Upper lobe of left lung (tissue), 4 donors: ENCODE data around the gene GDI1.

Experiments
- CTCF ChIP-seq, 6 experiments: fragments of 450-650 bp in 4 of 6; fragments of 200-600 bp in 2 of 6; sonication (generic) in 2 of 6; IDR thresholded peaks; one replicate each; pipeline ENCODE4 v1.5.1; 2016 to 2019; ENCODE audit warnings: antibody characterized with exemption in 6 of 6
- EP300 ChIP-seq, 4 donors: sonication (generic); formaldehyde crosslinking; IDR thresholded peaks; one replicate each; pipeline ENCODE4 v1.5.1; 2017; ENCODE audit warnings: antibody characterized with exemption in 4 of 4, control low read depth in 2 of 4
- POLR2A ChIP-seq, 4 donors: fragments of 450-650 bp; IDR thresholded peaks; one replicate each; pipeline ENCODE4 v1.5.1; 2016 to 2017; ENCODE audit warnings: antibody characterized with exemption in 4 of 4, mild to moderate bottlenecking in 2 of 4
- POLR2AphosphoS5 ChIP-seq, 2 donors: sonication (generic); formaldehyde crosslinking; IDR thresholded peaks; one replicate each; pipeline ENCODE4 v1.5.1; 2017; ENCODE audit warnings: antibody characterized with exemption in 2 of 2

DNA sequence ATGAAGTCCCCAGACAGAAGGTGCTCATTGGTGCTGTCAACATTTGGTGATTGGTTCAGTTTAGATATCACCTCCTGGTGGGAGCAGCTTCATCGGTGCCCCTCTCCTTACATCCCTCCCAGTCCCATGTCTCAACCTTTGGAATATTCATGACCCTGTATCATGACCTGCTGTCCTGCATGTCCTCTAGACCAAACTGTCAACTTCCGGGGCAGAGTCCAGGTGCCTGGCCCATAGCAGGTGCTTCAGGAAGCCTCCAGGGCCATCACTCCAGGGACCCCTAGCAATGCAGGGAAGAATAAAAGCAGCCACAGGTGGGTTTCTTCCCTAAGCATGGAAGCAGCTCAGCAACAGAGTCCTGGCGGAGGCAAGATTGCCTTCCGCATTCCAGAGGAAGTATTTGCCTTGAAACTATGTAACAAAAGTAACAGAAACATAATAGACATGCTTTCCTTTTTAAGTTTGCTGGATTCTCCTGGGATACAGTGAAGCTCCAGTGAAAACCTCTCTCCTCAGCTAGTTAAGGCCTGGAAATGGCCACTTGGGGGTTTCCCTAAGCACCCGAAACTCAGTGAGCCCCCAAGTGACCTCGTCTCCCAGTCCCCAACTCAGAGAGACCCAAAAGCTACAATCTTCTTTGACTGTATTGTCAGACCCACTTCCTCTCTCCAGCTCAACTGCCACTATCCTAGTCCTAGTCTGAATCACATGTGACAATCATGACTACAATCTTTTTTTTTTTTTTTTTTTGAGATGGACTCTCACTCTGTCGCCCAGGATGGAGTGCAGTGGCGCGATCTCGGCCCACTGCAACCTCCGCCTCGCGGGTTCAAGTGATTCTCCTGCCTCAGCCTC, 9.8 kb upstream of the GDI1 start:
- TF ChIP-seq CTCF (IDR thresholded peaks at IDR 0.05) (no peak), POLR2A (IDR thresholded peaks at IDR 0.05) (no peak), POLR2AphosphoS5 (IDR thresholded peaks at IDR 0.05) (no peak), EP300 (IDR thresholded peaks at IDR 0.05) (no peak)
